Right ventricle myocardium superior (tissue), 1 donor: ENCODE data around the gene DOP1A. TPM values are rescaled to one million over a fixed set of nuclear protein-coding genes. Genes with fewer than 3 reads are reported as not detected.
A peak's percentile ranks its signal among the peaks of the same experiment; 100 is the strongest.
"Not testable (repeated sequence)": the region's sequence is repeated elsewhere in the genome, so short reads cannot be mapped to it uniquely, and the experiment has no call there.

Experiments used
- ATAC-seq: fragments of 200-7000 bp; cut with Tn5 transposase; one replicate; pipeline ENCODE4 v1.9.1; 2020; ENCODE audit warnings: mild to moderate bottlenecking; ENCODE audit not compliant: poor library complexity
- DNase-seq: peaks from one replicate; pipeline ENCODE4 v3.0.0-alpha.2; 2020
- intact Hi-C: fragments of 100-400 bp; cut with DNase I; formaldehyde crosslinking; loops from one replicate; pipeline ENCODE4 v1.11.2; 2022
- total RNA-seq: library from RNA; stranded (reverse); fragmentation: NEBNext Ultra II Directional; extraction: Animal tissue kit (Norgen Biotek cat#: 25700); gene quantifications from one replicate; pipeline ENCODE4 v1.2.1, GENCODE V29; 2021
- donor health status: DM: no; HTN: yes; CAD: no; lungs with severe emphysema.

DOP1A gene
- total RNA-seq, 1 donor from 2014 or later = 13.0 TPM

GRCh38 chr6:83190626-83191025 is 123.2 kb downstream of the DOP1A start:
- intact Hi-C loops = loop anchor here (10.0 kb wide), 1 partner anchor 946 kb away; the partner anchor contains the start of gene IBTK

DNA sequence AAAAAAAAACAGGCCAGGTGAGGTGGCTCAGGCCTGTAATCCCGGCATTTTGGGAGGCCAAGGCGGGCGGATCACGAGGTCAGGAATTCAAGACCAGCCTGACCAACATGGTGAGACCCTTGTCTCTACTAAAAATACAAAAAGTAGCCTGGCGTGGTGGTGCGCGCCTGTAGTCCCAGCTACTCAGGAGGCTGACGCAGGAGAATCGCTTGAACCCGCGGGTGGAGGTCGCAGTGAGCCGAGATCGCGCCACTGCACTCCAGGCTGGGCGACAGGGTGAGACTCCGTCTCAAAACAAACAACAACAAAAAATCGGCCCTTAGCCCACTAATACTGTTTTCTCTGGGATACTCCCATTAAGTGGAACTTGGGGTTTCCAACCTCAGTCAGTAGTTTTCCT is 124.5 kb downstream of the DOP1A start:
- intact Hi-C loops = loop anchor here (10.0 kb wide), 1 partner anchor 947 kb away; the partner anchor contains the start of gene IBTK
- DNase-seq, ATAC-seq: not testable (repeated sequence)

More at GRCh38 chr6:83190626-83191025, 123.2 kb downstream of the DOP1A start:
- ATAC-seq (no peak), DNase-seq (no peak)

- ATAC-seq = no peak
- no peak for DNase-seq
- intact Hi-C loops = loop anchor here (10.0 kb wide), 1 partner anchor 948 kb away; the partner anchor contains the start of gene IBTK
Measured at GRCh38 chr6:83192456-83192855, 125.0 kb downstream of the DOP1A start.

- peak; percentile 100 for ATAC-seq
- intact Hi-C loops = loop anchor here (10.0 kb wide), 1 partner anchor 948 kb away; the partner anchor contains the start of gene IBTK
- peak; percentile 95 for DNase-seq
Measured at GRCh38 chr6:83192871-83193746, 125.6 kb downstream of the DOP1A start, which contains the start of the genes PGM3 and RWDD2A. Gene PGM3 (minus strand): TSS chr6:83193265. CDS start chr6:83191012, 2,253 bp downstream. Gene RWDD2A (plus strand): TSS chr6:83193357. CDS start chr6:83194452, 1,095 bp downstream.

GRCh38 chr6:83193747-83194566 is 126.5 kb downstream of the DOP1A start:
- DNase-seq (peak; percentile 63), ATAC-seq (peak; percentile 70)
- intact Hi-C loops = loop anchor here (10.0 kb wide), 1 partner anchor 949 kb away; the partner anchor contains the start of gene IBTK

GRCh38 chr6:83198486-83199172 is 131.2 kb downstream of the DOP1A start:
- no peak for ATAC-seq
- intact Hi-C loops = loop anchor here (10.0 kb wide), 1 partner anchor 954 kb away; the partner anchor contains the start of gene IBTK
- no peak for DNase-seq

DNA sequence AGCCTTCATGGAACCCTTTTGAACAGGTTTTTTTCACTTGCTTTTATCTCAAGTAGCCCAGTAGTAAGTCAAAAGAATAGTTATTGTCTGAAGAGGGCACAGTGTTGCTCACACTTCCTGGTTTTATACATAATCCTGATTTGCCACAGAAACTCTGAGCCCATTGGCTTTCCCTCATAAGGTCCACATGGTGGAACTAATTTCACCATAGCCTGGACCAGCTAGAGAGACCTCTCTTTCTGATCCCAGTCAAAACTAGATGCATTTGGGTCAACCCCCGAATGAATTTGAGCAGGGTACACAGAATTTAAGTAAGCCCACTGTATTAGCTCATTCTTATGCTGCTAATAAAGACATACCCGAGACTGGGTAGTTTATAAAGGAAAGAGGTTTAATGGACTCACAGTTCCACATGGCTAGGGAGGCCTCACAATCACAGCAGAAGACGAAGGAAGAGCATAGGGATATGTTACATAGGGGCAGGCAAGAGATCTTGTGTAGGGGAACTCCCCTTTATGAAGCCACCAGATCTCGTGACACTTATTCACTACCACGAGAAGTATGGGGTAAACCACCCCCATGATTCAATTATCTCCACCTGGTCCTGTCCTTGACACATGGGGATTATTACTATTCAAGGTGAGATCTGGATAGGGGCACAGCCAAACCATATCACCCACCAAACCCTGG is 131.8 kb downstream of the DOP1A start:
- no peak for DNase-seq
- intact Hi-C loops = loop anchor here (10.0 kb wide), 1 partner anchor 955 kb away; the partner anchor contains the start of gene IBTK
- no peak for ATAC-seq

GRCh38 chr6:83199863-83200225 is 132.4 kb downstream of the DOP1A start:
- ATAC-seq (no peak), DNase-seq (no peak)
- intact Hi-C loops = loop anchor here (10.0 kb wide), 1 partner anchor 955 kb away; the partner anchor contains the start of gene IBTK

- no peak for DNase-seq
- intact Hi-C loops = no loop called here
- no peak for ATAC-seq
Measured at GRCh38 chr6:83202031-83202430, 134.6 kb downstream of the DOP1A start.

DNA sequence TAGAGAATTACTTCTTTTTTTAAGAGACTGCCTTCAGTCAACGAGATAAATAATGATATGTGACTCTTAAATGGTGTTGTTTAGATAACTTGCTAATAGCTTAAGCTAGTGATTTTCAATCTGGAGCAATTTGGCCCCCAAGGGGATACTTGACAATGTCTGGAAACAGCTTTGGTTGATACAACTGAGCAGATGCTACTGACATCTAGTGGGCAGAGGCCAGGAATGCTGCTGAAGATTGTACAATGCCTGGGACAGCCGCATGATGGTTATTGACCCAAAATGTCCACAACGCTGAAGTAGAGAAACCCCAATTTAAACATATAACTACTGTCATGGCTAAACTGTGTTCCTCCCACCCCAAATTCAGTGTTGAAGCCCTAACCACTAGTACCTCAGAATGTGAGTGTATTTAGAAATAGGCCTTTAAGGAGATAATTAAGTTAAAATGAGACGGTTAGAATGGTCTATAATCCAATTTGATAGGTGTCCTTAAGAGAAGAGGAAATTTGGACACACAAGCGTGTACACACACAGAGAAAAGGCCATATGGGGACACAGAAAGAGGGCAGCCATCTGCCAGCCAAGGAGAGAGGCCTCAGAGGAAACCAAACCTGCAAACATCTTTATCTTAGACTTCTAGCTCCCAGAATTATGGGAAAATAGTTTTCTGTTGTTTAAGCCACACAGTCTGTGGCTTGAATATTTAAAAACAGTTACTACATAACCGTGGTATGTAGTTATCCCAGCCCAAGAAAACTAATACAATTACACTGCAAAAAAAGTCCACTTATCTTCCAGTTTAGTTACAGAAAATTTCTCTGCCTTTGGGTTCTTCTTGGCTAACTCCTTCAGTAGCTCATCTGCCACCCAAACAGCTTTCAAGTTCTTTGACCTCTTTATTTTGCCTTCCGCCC is 147.9 kb downstream of the DOP1A start:
- DNase-seq (peak; percentile 52), ATAC-seq (peak; percentile 97)
- intact Hi-C loops = loop anchor here (5.0 kb wide), 1 partner anchor 148 kb away; the partner anchor contains the start of genes DOP1A and UBE3D

DNA sequence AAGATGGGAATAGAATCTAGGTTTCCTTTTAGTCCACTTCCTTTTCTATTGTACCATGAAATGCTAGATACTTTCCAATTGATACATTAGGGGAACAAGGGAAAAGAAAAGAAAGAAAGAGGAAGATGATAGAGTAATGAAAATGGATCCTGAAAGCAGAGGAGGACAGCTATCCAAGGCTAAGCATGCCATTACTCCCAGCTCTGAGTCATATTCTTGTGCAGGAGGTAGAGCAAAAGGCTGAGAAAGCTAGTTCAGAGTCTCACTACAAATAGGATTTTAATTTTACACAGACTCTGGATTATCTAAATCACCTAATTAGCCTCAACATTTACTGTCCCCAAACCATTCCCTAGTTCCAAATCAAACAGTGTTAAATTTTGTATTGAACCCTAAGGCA is 149.3 kb downstream of the DOP1A start:
- ATAC-seq (no peak), DNase-seq (no peak)
- intact Hi-C loops = loop anchor here (5.0 kb wide), 1 partner anchor 150 kb away; the partner anchor contains the start of genes DOP1A and UBE3D

Other genes starting within 250 kb of the DOP1A start
- 2.7 TPM for gene UBE3D, start 1.8 kb upstream of the DOP1A start, total RNA-seq
- 12.0 TPM for gene PGM3, start 125.6 kb downstream of the DOP1A start, total RNA-seq
- gene RWDD2A, start 125.7 kb downstream of the DOP1A start, total RNA-seq = 2.8 TPM